ENCODE results near the gene CEP104.

CEP104 gene

GRCh38 chr1:3838788-3839187 is 18.2 kb downstream of the CEP104 start:
- no peaks in the 10 kb centered on the region for H3K27me3 Mint-ChIP-seq (ENCODE audit: low read depth)
- H3K4me1 Mint-ChIP-seq: no peaks in the 10 kb centered on the region
- TF ChIP-seq CTCF (IDR thresholded peaks at IDR 0.05; ENCODE audit: unreplicated experiment in 3 of 3): no peak
- H3K4me3 Mint-ChIP-seq: no peak overlapping the region
- no peaks in the 10 kb centered on the region for H3K9me3 Mint-ChIP-seq
- peaks cover 77% of the 10 kb centered on the region for H3K36me3 Mint-ChIP-seq (ENCODE audit: low read depth)
- H3K27ac Mint-ChIP-seq: no peak overlapping the region

GRCh38 chr1:3837685-3838084 is 19.3 kb downstream of the CEP104 start:
- Mint-ChIP-seq H3K27me3 (ENCODE audit: low read depth) (no peaks in the 10 kb centered on the region), H3K27ac (no peak overlapping the region), H3K4me1 (no peaks in the 10 kb centered on the region), H3K4me3 (no peak overlapping the region), H3K9me3 (no peaks in the 10 kb centered on the region), H3K36me3 (ENCODE audit: low read depth) (peaks cover 75% of the 10 kb centered on the region)
- TF ChIP-seq CTCF (IDR thresholded peaks at IDR 0.05; ENCODE audit: unreplicated experiment in 3 of 3): no peak

- H3K27me3 Mint-ChIP-seq (ENCODE audit: low read depth): no peaks in the 10 kb centered on the region
- H3K27ac Mint-ChIP-seq: no peak overlapping the region
- no peak overlapping the region for H3K4me3 Mint-ChIP-seq
- H3K9me3 Mint-ChIP-seq: no peaks in the 10 kb centered on the region
- no peaks in the 10 kb centered on the region for H3K4me1 Mint-ChIP-seq
- peaks cover 75% of the 10 kb centered on the region for H3K36me3 Mint-ChIP-seq (ENCODE audit: low read depth)
- no peak for TF ChIP-seq CTCF (IDR thresholded peaks at IDR 0.05; ENCODE audit: unreplicated experiment in 3 of 3)
These were observed 19.8 kb downstream of the CEP104 start for GRCh38 chr1:3837200-3837599.

GRCh38 chr1:3836421-3836820 is 20.6 kb downstream of the CEP104 start:
- Mint-ChIP-seq H3K27me3 (ENCODE audit: low read depth) (no peaks in the 10 kb centered on the region), H3K27ac (no peak overlapping the region), H3K4me1 (no peaks in the 10 kb centered on the region), H3K36me3 (ENCODE audit: low read depth) (peaks cover 78% of the 10 kb centered on the region), H3K9me3 (no peaks in the 10 kb centered on the region), H3K4me3 (no peak overlapping the region)
- no peak for TF ChIP-seq CTCF (IDR thresholded peaks at IDR 0.05; ENCODE audit: unreplicated experiment in 3 of 3)

GRCh38 chr1:3834701-3835100 is 22.3 kb downstream of the CEP104 start:
- no peaks in the 10 kb centered on the region for H3K9me3 Mint-ChIP-seq
- TF ChIP-seq CTCF (IDR thresholded peaks at IDR 0.05; ENCODE audit: unreplicated experiment in 3 of 3): no peak
- no peak overlapping the region for H3K27ac Mint-ChIP-seq
- no peaks in the 10 kb centered on the region for H3K27me3 Mint-ChIP-seq (ENCODE audit: low read depth)
- H3K4me1 Mint-ChIP-seq: no peaks in the 10 kb centered on the region
- H3K36me3 Mint-ChIP-seq (ENCODE audit: low read depth): peaks cover 81% of the 10 kb centered on the region
- H3K4me3 Mint-ChIP-seq: no peak overlapping the region

- no peaks in the 10 kb centered on the region for H3K4me1 Mint-ChIP-seq
- no peak for TF ChIP-seq CTCF (IDR thresholded peaks at IDR 0.05; ENCODE audit: unreplicated experiment in 3 of 3)
- H3K4me3 Mint-ChIP-seq: no peak overlapping the region
- no peaks in the 10 kb centered on the region for H3K27me3 Mint-ChIP-seq (ENCODE audit: low read depth)
- H3K36me3 Mint-ChIP-seq (ENCODE audit: low read depth): peaks cover 65% of the 10 kb centered on the region
- H3K9me3 Mint-ChIP-seq: no peaks in the 10 kb centered on the region
- no peak overlapping the region for H3K27ac Mint-ChIP-seq
These were observed 25.3 kb downstream of the CEP104 start for GRCh38 chr1:3831689-3832088.

All from nephron (organoid).